Upper lobe of left lung (tissue), 6 donors: ENCODE data around the gene LLCFC1. TPM values are rescaled to one million over a fixed set of nuclear protein-coding genes. Genes with fewer than 3 reads are reported as not detected.

ENCODE experiments used
- ATAC-seq, 2 donors: fragments of 200-7000 bp; cut with Tn5 transposase; one replicate each; pipeline ENCODE4 v1.9.1; 2022; ENCODE audit warnings: mild to moderate bottlenecking in 2 of 2, moderate library complexity in 2 of 2; ENCODE audit not compliant: low FRiP score in 2 of 2
- DNase-seq, 2 donors: peaks; one replicate each; pipeline ENCODE4 v3.0.0-alpha.2; 2019 to 2020
- H3K27ac ChIP-seq, 4 donors: fragments of 200-600 bp; sonication (generic); one replicate each; pipeline ENCODE4 v1.5.1; 2016 to 2019
- H3K27me3 ChIP-seq, 4 donors: fragments of 200-600 bp; sonication (generic); one replicate each; pipeline ENCODE4 v1.5.1; 2017 to 2019
- H3K36me3 ChIP-seq, 4 donors: fragments of 200-600 bp; sonication (generic); one replicate each; pipeline ENCODE4 v1.5.1; 2016 to 2019
- H3K4me1 ChIP-seq, 4 donors: fragments of 200-600 bp; sonication (generic); one replicate each; pipeline ENCODE4 v1.5.1; 2018 to 2019
- H3K4me3 ChIP-seq, 4 donors: fragments of 200-600 bp; sonication (generic); one replicate each; pipeline ENCODE4 v1.5.1; 2017 to 2019; ENCODE audit warnings: mild to moderate bottlenecking in 2 of 4, moderate library complexity in 1 of 4
- H3K9me3 ChIP-seq, 4 donors: fragments of 200-600 bp; sonication (generic); one replicate each; pipeline ENCODE4 v1.5.1; 2018 to 2019
- CTCF ChIP-seq, 6 experiments: fragments of 450-650 bp in 4 of 6; fragments of 200-600 bp in 2 of 6; sonication (generic) in 2 of 6; IDR thresholded peaks; one replicate each; pipeline ENCODE4 v1.5.1; 2016 to 2019; ENCODE audit warnings: antibody characterized with exemption in 6 of 6
- EP300 ChIP-seq, 4 donors: sonication (generic); formaldehyde crosslinking; IDR thresholded peaks; one replicate each; pipeline ENCODE4 v1.5.1; 2017; ENCODE audit warnings: antibody characterized with exemption in 4 of 4, control low read depth in 2 of 4
- POLR2A ChIP-seq, 4 donors: fragments of 450-650 bp; IDR thresholded peaks; one replicate each; pipeline ENCODE4 v1.5.1; 2016 to 2017; ENCODE audit warnings: antibody characterized with exemption in 4 of 4, mild to moderate bottlenecking in 2 of 4
- POLR2AphosphoS5 ChIP-seq, 2 donors: sonication (generic); formaldehyde crosslinking; IDR thresholded peaks; one replicate each; pipeline ENCODE4 v1.5.1; 2017; ENCODE audit warnings: antibody characterized with exemption in 2 of 2
- WGBS, 2 donors: methylation state at CpG; one replicate each; pipeline ENCODE4 v1.1.5; 2017 to 2018; 5-methylcytosine and 5-hydroxymethylcytosine counted together
- total RNA-seq, 6 donors: library from RNA; depleted of rRNA in 4 of 6; stranded (reverse); fragments of >200 nt in 4 of 6; gene quantifications; one replicate each; pipeline versions ENCODE4 v1.1.0 to v1.2.1, GENCODE V29; 2016 to 2021
- donor health status: DM: no; HTN: no; CAD: no; lungs with moderate emphysema.
- donor health status: DM: no; HTN: yes; CAD: no; lungs with severe emphysema.

Gene LLCFC1
- total RNA-seq, 6 donors from 2014 or later: not detected

- Histone ChIP-seq H3K9me3 (peaks cover 0 to 8% (median 5%) of the 10 kb centered on the region in 4 donors), H3K36me3 (no peaks in the 10 kb centered on the region), H3K27me3 (no peaks in the 10 kb centered on the region), H3K4me1 (no peaks in the 10 kb centered on the region), H3K27ac (no peak overlapping the region), H3K4me3 (no peak overlapping the region)
- no peak for DNase-seq
- ATAC-seq: no peak
- 84% methylated on average over 15 of the region's 15 CpGs for WGBS, 2 donors
- no peak for TF ChIP-seq EP300 (IDR thresholded peaks at IDR 0.05)
- TF ChIP-seq CTCF (IDR thresholded peaks at IDR 0.05): no peak
- no peak for TF ChIP-seq POLR2AphosphoS5 (IDR thresholded peaks at IDR 0.05)
- TF ChIP-seq POLR2A (IDR thresholded peaks at IDR 0.05): no peak
Measured at GRCh38 chr7:142901426-142902259, 37.6 kb upstream of the LLCFC1 start.

- H3K4me1 ChIP-seq: no peaks in the 10 kb centered on the region
- H3K27ac ChIP-seq: no peak overlapping the region
- DNase-seq (no peak), ATAC-seq (no peak)
- H3K27me3 ChIP-seq: no peaks in the 10 kb centered on the region
- no peaks in the 10 kb centered on the region for H3K36me3 ChIP-seq
- H3K9me3 ChIP-seq: peaks cover 0 to 8% (median 5%) of the 10 kb centered on the region in 4 donors
- TF ChIP-seq CTCF (IDR thresholded peaks at IDR 0.05) (no peak), EP300 (IDR thresholded peaks at IDR 0.05) (no peak), POLR2A (IDR thresholded peaks at IDR 0.05) (no peak), POLR2AphosphoS5 (IDR thresholded peaks at IDR 0.05) (no peak)
- no peak overlapping the region for H3K4me3 ChIP-seq
Measured at GRCh38 chr7:142904128-142904527, 35.2 kb upstream of the LLCFC1 start.

GRCh38 chr7:142905759-142906158, 33.5 kb upstream of the LLCFC1 start:
- no peaks in the 10 kb centered on the region for H3K36me3 ChIP-seq
- TF ChIP-seq POLR2A (IDR thresholded peaks at IDR 0.05) (no peak), POLR2AphosphoS5 (IDR thresholded peaks at IDR 0.05) (no peak), EP300 (IDR thresholded peaks at IDR 0.05) (no peak), CTCF (IDR thresholded peaks at IDR 0.05) (no peak)
- H3K27ac ChIP-seq: no peak overlapping the region
- WGBS, 2 donors: 85 to 89% methylated on average over 2 of the region's 2 CpGs
- H3K4me3 ChIP-seq: no peak overlapping the region
- no peaks in the 10 kb centered on the region for H3K27me3 ChIP-seq
- H3K4me1 ChIP-seq: peaks cover 0 to 4% (median 0%) of the 10 kb centered on the region in 4 donors
- DNase-seq: no peak
- no peak for ATAC-seq
- peaks cover 0 to 8% (median 5%) of the 10 kb centered on the region in 4 donors for H3K9me3 ChIP-seq

- Histone ChIP-seq H3K9me3 (peaks cover 0 to 8% (median 5%) of the 10 kb centered on the region in 4 donors), H3K4me1 (peaks cover 0 to 4% (median 0%) of the 10 kb centered on the region in 4 donors), H3K27me3 (no peaks in the 10 kb centered on the region), H3K36me3 (no peaks in the 10 kb centered on the region), H3K4me3 (no peak overlapping the region), H3K27ac (no peak overlapping the region)
- ATAC-seq (no peak), DNase-seq (no peak)
- 84 to 87% methylated on average over 2 of the region's 2 CpGs for WGBS, 2 donors
- TF ChIP-seq CTCF (IDR thresholded peaks at IDR 0.05) (no peak), POLR2AphosphoS5 (IDR thresholded peaks at IDR 0.05) (no peak)
Measured at GRCh38 chr7:142906643-142907042, 32.6 kb upstream of the LLCFC1 start.

GRCh38 chr7:142908290-142908689, 31.0 kb upstream of the LLCFC1 start:
- Histone ChIP-seq H3K36me3 (no peaks in the 10 kb centered on the region), H3K27ac (no peak overlapping the region), H3K4me1 (peaks cover 0 to 4% (median 0%) of the 10 kb centered on the region in 4 donors), H3K9me3 (peaks cover 0 to 8% (median 5%) of the 10 kb centered on the region in 4 donors), H3K4me3 (no peak overlapping the region), H3K27me3 (no peaks in the 10 kb centered on the region)
- TF ChIP-seq EP300 (IDR thresholded peaks at IDR 0.05) (no peak), POLR2A (IDR thresholded peaks at IDR 0.05) (no peak), CTCF (IDR thresholded peaks at IDR 0.05) (no peak), POLR2AphosphoS5 (IDR thresholded peaks at IDR 0.05) (no peak)
- DNase-seq: no peak
- 82 to 89% methylated on average over 11 of the region's 11 CpGs for WGBS, 2 donors
- ATAC-seq: no peak
